Suprapubic skin (tissue), 4 donors: ENCODE data around the gene EDARADD.

ENCODE experiments used
- EP300 ChIP-seq: sonication (generic); formaldehyde crosslinking; IDR thresholded peaks from one replicate; pipeline ENCODE4 v1.6.1; 2017; ENCODE audit warnings: antibody characterized with exemption
- POLR2A ChIP-seq, 2 donors: fragments of 450-650 bp; IDR thresholded peaks; one replicate each; pipeline ENCODE4 v1.6.1; 2017; ENCODE audit warnings: antibody characterized with exemption in 2 of 2, mild to moderate bottlenecking in 2 of 2, moderate library complexity in 2 of 2
- POLR2AphosphoS5 ChIP-seq, 3 donors: sonication (generic); formaldehyde crosslinking; IDR thresholded peaks; one replicate each; pipeline ENCODE4 v1.6.1; 2017; ENCODE audit warnings: antibody characterized with exemption in 3 of 3
- TF ChIP-seq, protein P1 (sequence below), 2 donors: fragments of 200-600 bp in 1 of 2; fragments of 450-650 bp in 1 of 2; sonication (generic) in 1 of 2; IDR thresholded peaks; one replicate each; pipeline ENCODE4 v1.5.1; 2016 to 2019; ENCODE audit warnings: antibody characterized with exemption in 2 of 2, mild to moderate bottlenecking in 1 of 2, moderate library complexity in 1 of 2

- TF ChIP-seq, protein P1, sequence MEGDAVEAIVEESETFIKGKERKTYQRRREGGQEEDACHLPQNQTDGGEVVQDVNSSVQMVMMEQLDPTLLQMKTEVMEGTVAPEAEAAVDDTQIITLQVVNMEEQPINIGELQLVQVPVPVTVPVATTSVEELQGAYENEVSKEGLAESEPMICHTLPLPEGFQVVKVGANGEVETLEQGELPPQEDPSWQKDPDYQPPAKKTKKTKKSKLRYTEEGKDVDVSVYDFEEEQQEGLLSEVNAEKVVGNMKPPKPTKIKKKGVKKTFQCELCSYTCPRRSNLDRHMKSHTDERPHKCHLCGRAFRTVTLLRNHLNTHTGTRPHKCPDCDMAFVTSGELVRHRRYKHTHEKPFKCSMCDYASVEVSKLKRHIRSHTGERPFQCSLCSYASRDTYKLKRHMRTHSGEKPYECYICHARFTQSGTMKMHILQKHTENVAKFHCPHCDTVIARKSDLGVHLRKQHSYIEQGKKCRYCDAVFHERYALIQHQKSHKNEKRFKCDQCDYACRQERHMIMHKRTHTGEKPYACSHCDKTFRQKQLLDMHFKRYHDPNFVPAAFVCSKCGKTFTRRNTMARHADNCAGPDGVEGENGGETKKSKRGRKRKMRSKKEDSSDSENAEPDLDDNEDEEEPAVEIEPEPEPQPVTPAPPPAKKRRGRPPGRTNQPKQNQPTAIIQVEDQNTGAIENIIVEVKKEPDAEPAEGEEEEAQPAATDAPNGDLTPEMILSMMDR (IDR thresholded peaks at IDR 0.05): no peak
- TF ChIP-seq POLR2A (IDR thresholded peaks at IDR 0.05): no peak
- TF ChIP-seq POLR2AphosphoS5 (IDR thresholded peaks at IDR 0.05): no peak
- no peak for TF ChIP-seq EP300
Observed at GRCh38 chr1:236507022-236507700, 113.1 kb downstream of the EDARADD start.
